Muscle of back (tissue), 11 donors: ENCODE measurements around the gene ADAMTSL5. TPM values are rescaled to one million over a fixed set of nuclear protein-coding genes. Genes with fewer than 3 reads are reported as not detected.
A peak's percentile ranks its signal among the peaks of the same experiment; 100 is the strongest.

Source experiments
- DNase-seq, 3 donors: peaks; one replicate each; pipeline versions ENCODE4 v3.0.0 to v3.0.0-alpha.2; 2013
- polyA plus RNA-seq, 10 donors: library from polyadenylated mRNA; unstranded; fragments of 120-200 nt; gene quantifications; one replicate each; pipeline ENCODE4 v1.2.1, GENCODE V29; 2013; ENCODE audit not compliant: insufficient read length in 10 of 10

Gene ADAMTSL5
- polyA plus RNA-seq, 10 donors: 7.4 to 17.8 (median 13.8) TPM

DNA sequence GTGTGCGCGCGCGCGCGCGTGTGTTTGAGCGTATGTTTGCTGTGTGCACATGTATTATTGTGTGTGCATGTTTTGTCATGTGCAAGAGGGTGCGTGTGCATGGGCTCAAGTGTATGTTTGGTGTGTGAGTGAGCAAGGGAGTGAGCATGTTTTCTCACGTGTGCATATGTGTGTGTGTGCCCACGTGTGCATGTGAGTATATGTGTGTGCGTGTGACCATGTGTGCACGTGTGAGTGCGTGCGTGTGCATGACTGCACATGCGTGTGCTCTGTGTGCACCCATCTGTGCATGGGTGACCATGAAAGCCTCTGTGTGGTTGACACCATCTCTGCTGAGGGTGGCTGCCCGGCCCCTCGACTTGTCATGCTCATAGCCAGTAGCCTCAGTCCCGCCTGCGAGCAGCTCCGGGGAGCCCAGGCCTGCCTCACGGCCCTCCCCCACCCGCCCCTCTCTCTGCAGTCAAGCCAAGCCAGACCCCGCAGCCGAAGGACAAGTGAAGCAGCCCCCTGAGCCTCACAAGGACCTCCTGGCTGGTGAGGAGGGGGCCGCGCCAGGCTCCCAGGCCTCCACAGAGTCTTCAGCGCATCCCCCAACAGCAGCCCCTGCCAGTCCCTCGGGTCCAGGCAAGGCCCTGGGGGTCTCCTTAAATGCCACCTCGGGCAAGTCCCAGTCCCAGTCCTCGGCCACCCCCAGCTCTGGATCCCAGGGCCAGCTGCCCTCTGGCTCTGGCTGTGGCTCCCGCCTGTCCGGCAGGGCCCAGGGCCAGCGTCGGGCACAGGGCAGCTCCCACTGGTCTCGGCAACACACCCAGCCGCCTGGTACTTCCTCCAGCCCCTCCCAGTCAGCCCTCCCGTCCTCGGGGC lies 15.9 kb downstream of the ADAMTSL5 start:
- no peak for DNase-seq

DNA sequence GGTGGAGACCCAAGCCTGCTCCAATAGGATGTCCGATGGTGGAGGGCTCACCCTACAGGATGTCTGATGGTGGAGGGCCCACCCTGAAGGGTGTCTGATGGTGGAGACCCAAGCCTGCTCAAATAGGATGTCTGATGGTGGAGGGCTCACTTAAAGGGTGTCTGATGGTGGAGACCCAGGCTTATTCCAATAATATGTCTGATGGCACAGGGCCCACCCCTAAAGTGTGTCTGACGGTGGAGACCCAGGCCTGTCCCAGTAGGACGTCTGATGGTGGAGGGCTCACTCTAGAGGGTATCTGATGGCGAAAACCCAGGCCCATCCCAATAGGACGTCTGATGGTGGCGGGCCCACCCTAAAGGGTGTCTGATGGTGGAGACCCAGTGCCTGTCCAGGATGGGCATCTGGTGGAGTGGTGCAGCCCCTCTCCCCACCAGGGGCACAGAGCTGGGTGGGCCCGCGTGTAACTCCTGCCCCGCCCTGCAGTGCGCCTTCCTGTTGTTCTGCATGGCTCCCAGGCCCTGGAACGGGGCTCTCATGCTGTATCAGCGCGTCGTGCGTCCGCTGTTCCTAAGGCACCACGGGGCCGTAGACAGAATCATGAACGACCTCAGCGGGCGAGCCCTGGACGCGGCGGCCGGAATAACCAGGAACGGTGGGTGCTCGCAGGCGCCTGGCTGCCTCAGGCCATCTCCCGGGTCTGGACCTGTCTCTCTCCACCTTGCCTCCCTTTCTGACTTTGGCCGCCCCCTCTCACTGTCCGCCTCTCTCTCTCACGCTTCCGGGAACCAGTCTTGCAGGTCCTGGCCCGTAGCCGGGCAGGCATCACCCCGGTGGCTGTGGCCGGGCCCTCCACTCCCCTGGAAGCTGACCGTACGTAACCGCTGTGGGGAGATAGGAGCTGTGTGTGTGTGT lies 16.8 kb downstream of the ADAMTSL5 start:
- no peak for DNase-seq

DNA sequence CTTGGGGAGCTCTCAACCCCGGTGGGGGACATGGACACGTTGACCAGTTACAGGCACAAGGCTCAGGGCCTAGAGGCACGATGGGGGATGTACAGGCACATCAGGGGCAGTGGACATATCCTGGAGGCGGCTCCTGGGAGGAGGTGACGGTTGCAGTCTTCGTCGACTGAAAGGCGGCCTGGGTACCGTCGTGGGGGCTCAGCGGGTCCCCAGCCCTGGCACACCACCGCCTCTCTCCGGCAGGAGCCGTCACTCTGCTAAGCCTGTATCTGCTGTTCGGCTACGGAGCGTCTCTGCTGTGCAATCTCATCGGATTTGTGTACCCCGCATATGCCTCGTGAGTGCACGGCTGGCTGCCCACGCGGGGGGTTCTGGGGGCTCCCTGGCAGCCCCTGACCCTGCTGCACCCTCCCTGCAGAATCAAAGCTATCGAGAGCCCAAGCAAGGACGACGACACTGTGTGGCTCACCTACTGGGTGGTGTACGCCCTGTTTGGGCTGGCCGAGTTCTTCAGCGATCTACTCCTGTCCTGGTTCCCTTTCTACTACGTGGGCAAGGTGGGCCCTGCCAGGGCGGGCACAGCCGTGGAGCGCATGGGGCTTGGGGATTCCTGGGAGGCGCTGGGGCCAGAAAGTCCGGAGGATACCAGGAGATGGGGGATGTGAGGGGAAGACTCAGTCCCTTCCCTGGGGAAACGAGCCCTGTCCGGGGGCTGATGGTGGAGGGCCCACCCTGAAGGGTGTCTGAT lies 17.6 kb downstream of the ADAMTSL5 start:
- no peak for DNase-seq

DNA sequence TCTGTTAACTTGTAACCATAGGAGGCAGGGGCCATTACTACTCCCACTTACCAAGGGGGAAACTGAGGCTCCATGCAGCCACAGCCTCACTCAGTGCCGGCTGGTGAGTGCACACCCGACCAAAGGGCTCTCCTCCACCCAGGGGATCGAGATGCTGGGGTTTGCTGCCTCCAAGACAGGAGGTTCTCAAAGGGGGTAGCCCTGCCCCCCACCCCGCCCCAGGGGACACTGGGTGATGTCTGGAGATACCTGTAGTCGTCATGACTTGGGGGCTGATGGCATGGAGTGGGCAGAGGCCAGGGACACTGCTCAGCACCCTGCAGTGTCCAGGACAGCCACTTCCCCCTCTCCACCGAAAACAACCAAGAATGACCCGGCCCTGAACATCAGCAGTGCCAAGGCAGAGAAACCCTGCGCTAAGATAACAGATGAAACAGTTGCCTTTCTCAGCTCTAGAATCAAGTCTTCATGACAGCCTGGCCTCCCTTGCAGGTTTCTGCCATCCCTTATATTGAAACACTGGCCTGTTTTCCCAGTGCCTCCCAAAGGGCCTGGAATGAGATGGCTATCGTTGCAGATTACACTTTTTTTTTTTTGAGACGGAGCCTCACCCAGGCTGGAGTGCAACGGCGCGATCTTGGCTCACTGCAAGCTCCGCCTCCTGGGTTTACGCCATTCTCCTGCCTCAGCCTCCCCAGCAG lies 18.6 kb downstream of the ADAMTSL5 start:
- DNase-seq: no peak

DNA sequence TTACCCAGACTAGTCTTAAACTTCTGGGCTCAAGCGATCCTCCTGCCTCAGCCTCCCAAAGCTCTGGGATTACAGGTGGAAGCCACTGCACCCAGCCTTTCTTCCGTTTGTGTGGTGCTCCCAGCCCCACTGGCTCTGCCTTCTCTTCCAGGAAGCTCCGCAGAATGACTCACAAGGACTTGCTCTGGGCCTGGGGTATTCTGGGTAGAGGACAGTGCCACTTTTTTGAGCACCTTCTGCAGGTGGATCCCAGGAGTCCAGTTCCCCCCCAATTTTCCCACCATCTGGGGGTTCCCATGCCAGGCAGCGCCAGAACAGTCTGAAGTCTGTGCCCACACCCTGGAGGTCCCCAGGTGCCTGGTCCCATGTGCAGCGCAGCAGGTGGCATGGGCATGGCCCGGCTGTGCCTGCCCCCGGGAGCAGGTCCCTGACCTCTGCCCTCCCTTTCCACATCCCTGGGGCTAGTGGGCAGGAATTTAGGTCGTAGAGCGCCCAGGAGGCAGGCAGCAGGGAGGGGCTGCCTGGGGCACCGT lies 20.3 kb downstream of the ADAMTSL5 start:
- no peak for DNase-seq

DNA sequence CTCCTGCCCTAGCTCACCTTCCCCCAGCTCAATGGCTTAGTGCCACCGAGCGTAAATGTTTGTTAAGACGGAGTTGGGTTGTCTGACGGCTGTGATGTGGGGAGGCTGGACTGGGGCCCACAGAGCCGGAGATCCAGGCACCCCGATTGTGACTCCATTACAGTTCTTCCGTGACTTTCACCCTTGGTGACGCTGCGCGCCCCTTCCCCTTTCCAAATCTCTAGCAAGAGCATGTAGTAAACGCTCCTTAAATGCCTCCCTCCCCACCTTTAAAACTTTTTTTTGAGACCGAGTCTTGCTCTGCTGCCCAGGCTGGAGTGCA lies 21.0 kb downstream of the ADAMTSL5 start:
- no peak for DNase-seq

DNA sequence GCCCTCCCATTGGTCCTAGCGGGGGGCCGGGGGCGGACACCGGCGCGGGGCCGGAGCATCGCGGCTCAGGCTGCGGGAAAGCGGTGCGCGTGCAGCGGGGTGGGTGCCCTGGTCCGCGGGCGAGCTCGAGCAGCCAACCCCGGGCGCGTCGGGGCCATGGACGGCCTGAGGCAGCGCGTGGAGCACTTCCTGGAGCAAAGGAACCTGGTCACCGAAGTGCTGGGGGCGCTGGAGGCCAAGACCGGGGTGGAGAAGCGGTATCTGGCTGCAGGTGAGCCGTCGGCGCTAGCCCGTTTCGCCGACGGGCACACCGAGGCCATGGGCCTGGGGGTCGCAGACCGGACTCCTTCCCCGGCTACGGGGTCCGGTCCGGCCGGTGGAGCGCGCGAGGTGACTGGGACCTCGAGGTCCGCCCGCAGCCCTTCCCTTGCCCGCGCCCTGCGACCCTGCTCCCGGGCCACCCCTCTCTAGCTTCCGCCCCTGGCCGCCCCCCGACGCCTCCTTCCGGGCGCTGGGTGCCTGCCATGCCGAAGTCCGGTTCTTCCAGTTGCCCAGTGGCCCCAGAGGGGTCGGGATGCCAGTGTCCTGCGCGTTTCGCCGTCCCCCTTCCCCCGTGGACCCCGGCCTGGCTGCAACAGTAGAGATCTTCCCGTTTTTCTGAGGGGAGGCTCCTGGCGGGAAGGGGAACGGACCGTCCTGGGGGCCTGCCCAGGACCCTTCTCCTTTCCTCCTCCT lies 21.5 kb downstream of the ADAMTSL5 start, which contains the start of gene REEP6:
TSS of gene REEP6 (plus strand) at position 68 of the 735 bp plus-strand sequence. CDS start at position 157, 89 bp downstream.
- no peak for DNase-seq

DNA sequence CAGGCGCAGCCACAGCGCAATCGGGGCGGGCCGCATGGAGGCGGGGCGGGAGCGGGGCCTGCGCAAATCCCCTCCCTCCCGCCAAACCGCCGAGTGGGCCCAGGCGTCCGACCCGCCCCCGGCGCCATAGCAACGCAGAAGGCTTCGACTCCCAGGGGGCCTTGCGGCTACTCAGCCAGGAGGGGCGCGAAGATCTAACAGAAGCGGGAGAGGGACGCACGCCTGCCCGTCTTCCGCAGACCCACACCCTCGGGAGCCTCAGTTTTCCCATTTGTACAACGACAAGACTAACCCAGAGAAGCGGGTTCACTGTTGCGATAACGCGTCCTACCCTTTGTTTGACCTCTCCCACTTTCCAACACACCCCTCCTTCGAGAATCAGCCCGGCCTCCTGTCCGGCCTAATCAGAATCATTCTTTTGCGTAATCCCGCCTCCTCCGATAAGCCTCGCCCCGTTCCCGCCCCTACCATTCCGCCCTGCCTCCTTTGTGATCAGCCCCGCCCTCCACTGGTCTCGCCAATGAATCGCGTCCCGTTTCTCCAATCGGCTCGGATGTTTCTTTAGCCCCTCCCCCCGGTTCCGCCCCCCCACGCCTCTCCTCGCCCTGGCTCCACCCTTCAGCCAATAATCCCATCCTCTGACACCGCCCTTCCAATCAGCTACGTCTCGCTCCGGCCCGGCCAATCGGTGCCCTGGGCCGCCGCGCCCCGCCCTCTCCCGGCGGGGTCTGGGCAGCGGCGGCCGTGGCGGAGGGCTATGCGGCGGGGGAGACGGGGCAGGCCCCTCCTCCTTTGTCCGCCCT lies 22.3 kb downstream of the ADAMTSL5 start, which contains the start of gene PCSK4:
TSS of gene PCSK4 (minus strand) at position 40 of the 803 bp plus-strand sequence. CDS start at position 36, 4 bp downstream.
- DNase-seq: peak; percentile 98 to 99 (median 99)

DNA sequence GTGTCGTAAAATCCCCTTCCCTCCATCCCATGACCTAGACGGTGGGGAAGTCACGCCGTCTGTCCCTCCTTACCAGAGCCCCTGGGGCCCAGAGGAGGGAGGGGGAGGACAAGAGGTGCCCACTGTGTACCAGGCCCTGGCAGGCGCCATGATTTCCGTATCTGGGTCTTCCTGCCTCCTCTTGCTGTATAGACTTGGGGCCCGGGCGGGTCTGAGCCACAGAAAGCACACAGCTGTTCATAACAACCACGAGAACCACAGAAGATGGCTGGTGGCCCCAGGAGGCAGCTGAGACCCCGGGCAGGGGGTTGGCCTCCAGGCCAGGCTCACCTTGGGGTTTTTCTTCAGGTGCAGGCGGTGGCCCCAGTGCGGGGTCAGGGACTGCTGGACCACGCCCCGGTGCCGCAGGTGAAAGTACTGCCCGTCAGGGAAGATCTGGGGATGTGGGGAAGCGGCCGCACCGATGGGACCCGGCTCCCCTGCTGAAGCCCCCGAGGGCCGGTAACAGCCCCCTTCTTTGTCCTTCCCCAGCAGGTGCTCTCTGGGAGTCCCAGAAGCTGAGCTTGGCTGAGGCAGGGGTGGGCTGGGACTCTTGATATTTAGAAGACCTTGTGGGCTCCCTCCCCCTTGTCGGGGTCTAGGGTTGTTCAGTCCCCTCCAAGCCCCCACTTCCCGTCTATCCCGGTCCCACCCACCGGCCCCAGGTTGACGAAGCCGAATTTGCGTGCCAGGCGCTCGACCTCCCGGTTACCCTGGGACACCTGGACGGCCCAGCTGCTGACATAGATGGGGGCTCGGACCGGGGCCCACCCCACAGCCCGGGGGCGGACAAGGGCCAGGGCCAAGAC lies 23.1 kb downstream of the ADAMTSL5 start:
- no peak for DNase-seq

DNA sequence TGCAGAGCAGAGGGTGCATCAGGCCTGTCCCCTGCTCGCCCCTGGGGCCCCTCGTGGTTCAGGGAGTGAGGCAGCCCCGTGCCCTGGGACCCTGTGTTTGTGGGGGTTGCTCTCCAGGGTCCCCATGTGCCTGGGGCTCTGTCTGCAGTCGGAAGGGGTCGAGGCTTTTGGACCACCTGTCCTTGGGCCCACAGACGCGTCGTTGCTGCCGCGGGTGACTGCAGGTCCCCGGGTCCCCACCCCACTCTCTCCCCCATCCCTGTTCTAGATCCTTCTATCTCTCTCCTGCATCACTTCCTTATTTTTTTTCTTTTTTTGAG lies 24.6 kb downstream of the ADAMTSL5 start:
- DNase-seq: no peak

DNA sequence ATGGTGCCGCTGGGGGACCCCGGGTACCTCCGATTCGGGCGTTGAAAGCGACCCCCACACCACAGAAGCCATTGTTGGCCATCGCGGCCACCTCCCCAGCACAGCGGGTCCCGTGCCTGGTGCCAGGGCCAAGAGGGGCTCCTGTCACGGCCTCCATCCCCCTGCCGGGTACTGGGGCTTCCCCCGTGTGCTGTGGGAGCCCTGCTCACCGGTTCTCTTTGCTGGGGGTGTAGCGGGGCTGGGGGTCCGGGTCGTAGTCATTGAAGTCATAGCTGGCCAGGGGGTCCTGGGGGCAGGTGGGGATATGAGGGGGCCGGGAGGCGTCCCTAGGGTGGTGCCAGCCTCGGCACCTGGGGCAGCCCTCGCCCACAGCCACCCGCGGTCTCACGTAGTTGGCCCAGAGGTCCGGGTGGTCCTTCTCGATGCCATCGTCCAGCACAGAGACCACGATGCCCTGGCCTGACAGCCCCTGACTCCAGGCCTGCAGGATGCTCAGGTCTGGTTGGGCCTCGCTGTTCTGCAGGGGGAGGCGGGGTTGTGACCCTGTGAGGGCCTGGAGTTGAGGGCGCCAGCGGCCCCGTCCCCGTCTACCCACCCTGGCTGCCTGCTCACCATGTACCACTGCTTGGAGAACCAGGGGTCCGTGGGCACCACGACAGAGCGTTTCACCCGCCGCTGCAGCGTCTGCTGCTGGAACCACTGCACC lies 25.1 kb downstream of the ADAMTSL5 start:
- no peak for DNase-seq

DNA sequence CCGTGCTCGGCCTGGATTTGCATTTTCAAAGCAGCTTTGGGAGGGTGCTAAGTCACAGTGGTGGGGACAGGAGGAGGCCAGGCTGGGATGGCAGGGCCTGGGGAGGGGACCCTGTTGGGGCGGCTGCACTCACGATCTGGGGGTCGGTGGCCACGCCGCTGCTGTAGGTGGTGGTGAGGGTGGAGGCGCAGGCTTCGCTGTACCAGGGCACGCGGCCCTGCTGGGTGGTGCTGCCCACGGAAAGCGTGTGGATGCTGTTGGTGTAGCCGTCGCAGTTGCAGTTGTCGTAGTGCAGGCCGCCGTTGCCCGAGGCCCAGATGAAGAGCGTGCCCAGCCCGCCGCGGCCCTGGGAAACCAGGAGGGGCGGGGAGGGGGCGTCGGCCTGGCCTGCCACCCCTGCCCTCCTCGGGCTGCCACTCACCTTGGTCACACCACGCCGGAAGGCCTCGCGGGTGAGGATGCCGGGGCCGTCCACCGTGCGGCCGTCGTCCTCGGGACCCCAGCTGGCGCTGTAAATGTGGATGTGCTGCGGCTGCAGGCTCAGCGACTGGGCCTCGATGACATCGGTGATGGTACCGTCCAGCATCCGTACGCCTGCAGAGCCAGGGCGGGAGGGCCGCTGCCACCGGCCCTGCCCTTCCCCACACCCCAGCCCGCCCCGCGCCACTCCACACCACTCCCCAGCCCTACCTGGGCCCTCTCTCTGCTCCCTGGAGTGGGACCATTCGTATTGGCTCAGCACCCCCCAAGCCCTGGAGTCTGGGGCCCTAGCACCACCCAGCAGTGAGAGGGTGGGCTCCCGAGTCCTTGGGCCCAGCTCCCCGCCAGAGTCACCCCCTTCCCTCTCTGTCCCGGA lies 25.9 kb downstream of the ADAMTSL5 start:
- DNase-seq: no peak

DNA sequence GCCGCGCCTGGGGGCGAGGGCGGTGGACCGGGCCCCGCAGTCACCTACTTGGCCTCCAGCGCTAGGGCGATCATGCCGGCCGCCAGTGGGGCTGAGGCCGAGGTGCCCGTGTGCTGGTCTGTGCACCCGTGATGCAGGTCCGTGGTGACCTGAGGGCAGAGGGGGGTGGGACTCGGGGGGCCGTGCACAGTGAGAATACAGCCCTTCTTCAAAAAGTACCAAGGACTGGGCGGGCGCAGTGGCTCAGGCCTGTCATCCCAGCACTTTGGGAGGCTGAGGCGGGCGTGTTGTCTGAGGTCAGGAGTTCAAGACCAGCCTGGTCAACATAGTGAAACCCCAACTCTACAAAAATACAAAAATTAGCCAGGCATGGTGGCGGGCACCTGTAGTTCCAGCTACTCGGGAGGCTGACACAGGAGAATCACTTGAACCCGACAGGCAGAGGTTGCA lies 28.8 kb downstream of the ADAMTSL5 start:
- DNase-seq: no peak

DNA sequence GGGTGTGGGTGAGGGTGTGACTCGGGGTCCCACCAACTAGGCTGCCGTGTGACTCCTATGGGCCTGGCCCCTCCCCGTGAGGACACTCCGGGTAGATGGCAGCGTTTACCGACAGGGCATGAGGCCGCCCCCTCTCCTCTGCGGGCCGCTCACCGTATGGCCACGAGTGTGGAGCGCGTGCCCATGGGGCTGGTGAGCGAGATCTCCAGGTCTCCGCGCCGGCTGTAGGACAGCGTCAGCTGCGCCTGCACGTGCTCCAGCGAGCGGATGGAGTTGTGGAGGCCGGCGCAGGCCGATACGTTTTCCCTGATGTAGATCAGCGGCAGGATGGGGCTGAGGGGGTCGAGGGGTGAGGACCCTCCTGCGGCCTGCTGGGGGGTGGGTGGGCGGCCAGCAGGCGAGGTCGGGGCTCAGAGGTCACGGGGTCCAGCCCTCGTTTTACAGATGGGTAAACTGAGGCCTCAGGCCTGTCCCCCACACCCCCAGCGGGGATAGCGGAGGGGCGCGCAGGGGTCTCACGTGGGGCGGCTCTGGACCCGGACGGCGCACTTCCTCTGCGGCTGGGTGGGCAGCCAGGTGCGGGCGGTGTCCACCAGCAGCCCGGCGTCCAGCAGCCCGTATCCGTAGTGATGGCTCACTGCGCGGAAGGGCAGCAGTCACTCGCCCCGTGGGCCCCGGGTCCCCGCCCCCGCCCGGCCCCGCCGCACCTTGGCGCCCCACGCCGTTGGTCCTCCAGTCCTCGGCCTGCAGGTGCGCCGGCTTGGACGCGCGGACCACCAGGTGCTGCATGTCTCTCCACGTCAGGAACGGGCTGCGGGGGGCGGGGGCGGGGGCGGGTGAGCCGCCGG lies 29.5 kb downstream of the ADAMTSL5 start:
- DNase-seq: no peak

DNA sequence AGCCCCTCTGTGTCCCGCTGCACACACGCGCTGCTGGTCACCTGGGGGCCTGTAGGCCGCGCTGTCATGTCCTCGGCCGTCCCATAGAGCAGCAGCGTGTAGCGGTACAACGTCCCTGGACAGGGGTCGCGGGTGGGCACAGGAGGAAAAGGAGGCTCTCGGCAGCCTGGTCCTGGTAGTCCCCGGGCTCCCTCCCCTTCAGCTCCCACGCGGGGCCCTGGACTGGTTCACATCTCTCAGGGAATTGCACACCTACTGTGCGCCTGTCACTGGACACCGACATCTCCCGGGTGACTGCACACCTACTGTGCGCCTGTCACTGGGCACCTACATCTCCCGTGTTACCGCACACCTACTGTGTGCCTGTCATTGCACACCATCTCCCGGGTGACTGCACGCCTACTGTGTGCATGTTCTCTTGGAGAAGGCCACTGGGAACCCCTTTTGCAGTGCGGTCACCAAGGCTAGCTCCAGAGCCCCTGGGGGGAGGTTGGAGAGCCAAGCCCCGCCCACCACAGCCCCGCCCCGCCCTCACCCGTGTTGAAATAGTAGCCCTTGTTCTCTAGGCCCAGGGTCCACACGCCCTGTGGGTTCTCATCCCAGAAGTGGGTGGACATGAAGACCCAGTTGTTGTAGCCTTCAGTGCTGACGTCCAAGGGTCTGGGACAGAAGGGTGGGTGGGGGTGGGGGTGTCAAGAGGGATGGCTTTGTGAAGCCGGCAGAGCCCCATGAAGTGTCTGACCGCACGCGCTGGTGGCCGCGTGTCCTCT lies 30.3 kb downstream of the ADAMTSL5 start:
- DNase-seq: no peak
